GM20431 (cell line): Measurements from ENCODE around the gene SCGB1D2.

Source experiments
- in situ Hi-C: fragments of 300-500 bp; cut with MseI, MboI; formaldehyde crosslinking; loops from one replicate; pipeline ENCODE4 v1.15.0; 2020; ENCODE audit warnings: low sequenced_read_pairs; ENCODE audit not compliant: unreplicated experiment

The SCGB1D2 gene

DNA sequence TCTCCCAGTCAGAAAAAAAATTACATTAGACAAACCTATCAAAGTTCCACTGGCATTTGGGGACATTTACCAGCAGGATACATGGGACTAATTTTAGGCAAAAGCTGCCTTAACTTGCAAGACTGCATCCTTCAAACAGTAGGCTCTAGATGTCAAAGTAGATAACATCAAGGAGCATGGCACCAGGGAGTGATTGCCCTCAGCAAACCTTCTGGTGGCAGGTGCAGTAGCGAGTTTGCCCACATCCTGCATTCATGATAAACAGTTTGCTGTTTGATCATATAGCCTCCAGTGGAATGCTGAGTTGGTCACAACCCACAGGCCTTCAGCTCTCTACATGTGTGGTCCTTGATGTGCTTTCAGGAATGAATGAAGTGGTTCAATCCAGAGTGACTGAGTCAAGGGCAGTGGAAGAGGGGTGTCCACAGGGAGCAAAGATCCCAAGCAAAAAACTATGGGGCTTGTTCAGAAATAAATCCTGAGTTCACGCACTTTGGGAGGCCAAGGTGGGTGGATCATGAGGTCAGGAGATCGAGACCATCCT, 12.0 kb downstream of the SCGB1D2 start:
- in situ Hi-C loops: no loop called here

DNA sequence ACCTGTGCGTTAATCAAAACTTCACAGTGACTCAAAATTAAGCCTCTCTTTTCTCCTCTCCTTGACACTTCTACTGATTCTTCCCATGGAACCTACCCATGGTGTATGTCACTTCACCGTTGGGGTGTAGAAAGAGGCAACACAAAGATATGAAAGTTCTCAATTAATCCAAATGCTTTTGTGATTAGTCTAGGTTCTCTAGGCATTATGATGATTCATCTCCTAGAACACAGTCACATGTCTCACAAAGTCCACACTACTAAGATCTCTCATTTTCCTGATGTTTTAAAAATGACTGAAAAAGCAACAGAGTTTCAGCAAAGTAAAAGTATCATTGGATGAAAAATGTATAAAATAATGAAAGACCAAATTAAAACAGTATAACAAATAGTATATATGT, 14.2 kb downstream of the SCGB1D2 start:
- in situ Hi-C loops: no loop called here

DNA sequence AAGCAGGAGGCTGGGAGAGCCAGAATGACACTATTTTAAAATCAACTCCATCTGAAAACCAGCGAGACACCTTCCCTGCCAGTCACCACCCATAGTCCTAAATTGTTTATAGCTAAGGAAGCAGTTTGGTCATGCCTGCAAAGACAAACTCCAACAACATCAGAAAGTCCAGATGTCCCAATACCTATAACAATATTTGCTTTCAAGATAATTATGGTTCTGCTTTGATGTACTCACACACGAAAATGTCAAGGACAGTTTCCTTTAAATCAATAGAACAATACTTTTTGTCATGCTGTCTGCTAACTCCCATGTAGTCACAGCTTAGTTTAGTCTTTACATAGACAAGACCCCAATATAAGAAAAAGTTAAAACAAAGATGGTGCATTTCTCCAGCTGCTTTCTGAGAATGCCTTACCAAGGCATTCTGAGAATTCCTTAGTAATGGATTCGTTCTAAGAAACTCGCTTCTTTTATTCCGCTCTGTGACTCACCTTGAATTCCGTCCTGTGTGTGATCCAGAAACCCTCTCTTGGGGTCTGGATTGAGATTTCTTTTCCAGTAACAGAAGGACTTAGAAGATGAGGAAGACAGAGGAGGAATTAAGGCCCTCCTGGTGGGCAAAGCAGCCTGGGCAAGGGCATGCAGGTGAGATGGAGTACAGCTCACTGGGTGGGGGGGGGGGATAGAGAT, 18.4 kb downstream of the SCGB1D2 start:
- in situ Hi-C loops: no loop called here

DNA sequence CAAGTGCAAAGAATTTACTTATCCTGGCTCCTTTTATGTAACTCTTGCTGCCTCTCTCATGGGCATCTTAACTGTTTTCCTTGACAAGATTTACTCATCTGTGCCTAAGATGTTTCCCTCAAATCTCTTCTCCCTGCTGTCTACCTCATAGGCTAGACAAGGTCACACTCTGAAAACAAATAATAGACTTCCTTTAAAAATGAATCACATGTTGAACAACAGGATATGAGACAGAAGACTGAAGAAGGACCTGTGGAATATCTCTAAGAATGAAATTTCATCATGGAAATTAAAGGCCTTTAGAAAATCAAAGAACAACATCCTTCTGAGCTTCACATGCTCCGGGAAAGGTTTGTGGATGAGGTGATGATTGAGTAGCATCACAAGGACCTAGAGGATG, 22.0 kb downstream of the SCGB1D2 start:
- in situ Hi-C loops: no loop called here

DNA sequence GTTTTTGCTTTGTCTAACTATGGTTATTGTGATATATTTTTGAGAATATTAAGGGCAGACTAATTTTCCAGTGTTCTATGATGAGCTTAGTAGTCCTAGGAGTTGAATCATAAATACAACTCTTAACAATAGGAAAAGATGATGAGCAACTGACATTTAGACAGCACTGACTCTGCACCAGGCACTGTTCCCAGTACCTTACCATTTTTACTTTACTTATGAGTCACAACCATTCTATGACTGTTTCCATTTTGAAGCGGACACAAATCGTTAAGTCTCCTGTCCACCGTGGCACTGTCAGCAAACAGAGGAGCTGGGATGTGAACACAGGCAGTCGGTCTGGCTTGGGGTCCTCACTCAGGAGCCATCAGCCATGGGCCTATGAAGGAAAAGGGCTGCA, 24.5 kb downstream of the SCGB1D2 start:
- in situ Hi-C loops: no loop called here

DNA sequence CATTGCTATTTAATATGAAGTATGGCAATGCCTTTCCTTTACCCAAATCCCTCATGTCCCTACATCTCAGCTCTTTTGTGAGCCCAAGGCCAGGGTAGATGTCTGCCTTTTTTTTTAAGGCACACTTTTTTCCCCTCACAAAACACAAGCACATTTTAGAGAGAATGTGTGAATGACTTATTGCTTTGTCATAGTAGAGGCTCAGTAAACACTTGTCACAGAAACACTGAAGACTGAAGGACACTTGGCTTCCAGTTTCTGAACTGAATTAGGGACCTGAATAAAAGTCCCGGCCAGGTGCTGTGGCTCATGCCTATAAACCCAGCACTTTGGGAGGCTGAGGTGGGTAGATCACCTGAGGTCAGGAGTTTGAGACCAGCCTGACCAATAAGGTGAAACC, 25.0 kb downstream of the SCGB1D2 start:
- in situ Hi-C loops: no loop called here

DNA sequence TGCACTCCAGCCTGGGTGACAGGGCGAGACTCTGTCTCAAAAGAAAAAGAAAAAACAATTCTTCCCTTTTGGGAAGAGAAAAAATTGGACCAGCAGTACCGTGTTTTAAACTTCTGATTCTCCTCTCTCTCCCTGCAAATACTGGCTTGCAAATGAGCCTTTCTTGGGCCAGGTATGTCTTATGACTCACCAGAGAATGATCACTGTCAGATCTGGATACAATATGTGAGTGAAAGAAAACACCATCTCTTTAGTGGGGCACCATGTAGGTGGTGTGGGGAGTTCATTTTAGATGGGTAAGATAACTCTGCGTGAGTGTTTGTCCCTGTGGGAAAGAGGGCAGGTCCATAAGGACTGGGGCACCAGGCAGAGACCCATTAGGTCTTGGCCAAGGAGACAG, 25.5 kb downstream of the SCGB1D2 start:
- in situ Hi-C loops: no loop called here

DNA sequence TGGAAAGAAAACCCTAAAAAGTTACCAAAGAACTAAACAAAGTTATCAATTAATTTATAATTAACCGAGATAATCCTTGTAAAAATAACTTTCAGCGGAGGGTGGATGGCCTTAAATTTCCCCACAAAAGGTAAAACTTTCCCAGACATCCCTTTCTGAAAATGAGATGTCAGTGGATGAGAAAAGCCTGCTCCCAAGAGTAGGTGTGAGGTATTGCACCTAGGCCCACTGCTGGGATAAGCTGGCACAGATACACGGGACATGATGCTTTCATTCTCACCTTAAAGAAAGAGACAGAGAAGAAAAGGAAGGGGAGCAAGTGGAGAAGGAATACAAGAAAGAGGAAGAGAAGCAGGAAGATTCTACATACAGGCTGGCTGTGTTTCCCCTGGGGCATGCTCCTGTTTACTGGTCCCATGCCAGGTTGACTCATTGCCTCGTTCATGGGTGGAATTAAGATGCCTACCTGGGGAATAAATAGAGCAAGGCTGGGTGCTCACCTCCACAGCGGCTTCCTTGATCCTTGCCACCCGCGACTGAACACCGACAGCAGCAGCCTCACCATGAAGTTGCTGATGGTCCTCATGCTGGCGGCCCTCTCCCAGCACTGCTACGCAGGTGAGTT, 27.7 kb downstream of the SCGB1D2 start, which contains the start of gene SCGB2A2:
Gene SCGB2A2, plus strand, starts transcription at position 505 of the 625 bp plus-strand sequence. Its CDS starts 59 bp downstream, at position 564.
- in situ Hi-C loops: no loop called here

DNA sequence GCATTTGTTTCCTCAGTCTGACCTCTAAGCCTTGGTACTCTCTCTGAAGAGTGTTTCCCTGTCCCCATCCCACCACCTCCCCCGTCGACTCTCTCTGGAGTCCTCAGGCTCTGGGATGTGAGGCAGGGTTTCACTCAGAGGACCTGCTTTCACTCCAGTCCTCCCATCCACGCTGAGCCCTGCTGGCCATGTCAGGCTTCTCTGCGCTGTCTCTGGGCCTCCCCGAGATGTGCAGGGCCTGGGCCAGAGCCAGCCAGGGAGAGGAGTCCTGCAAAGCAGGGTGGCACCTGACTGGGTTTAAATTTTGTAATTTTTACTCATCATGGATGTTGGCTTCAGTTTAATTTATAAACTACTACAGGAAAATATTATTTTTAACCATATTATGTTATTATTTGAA, 31.2 kb downstream of the SCGB1D2 start:
- in situ Hi-C loops: no loop called here

DNA sequence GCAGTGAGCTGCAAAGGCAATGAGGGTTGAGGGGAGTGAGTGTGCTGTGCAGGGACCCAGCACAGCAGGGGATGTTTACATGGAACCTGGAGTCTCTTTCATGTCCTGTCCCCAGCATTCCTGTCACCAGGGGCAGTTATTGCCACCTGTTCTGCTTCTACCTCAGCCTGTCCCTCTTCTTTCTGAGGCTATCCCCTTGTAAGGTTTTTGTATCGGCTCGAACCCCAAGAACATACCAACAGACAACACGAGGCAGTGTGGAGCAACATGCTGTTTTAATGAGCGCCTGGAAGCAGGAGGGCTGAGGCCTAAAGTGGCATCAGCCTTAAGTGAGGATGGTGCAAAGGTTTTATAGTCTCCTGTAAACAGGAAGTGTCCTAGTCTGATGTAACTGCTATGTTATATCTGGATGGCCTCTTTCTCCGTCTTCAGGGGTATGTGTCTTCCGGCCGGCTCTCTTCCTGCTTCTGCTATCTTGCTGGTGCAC, 31.8 kb downstream of the SCGB1D2 start:
- in situ Hi-C loops: no loop called here

DNA sequence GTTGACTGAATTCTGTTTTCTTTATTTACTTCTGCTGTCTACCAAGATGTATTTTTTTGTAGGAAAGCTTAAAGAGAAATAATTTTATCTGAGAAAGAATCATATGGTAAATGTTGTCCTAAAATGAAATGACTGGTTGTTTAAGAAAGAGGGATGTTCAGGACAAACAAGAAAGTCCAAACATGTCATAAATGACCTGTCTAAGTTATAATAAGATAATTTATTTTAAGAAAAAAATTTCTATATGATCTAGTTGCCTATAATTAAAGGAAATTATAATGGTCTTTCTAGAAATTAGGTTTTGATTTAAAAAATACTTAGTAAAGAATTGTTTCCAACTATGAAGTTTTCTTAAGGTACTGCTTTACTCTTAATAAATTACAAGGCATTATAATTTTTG, 38.4 kb downstream of the SCGB1D2 start:
- in situ Hi-C loops: no loop called here
